GM18499 (cell line): ENCODE results near the gene ALDH3A1.

ENCODE experiments used
- ATAC-seq: cut with Tn5 transposase; IDR thresholded peaks from one replicate; pipeline ENCODE4 v1.9.1; 2021; ENCODE audit warnings: moderate number of reproducible peaks; ENCODE audit not compliant: insufficient read depth, unreplicated experiment

Gene ALDH3A1

GRCh38 chr17:19762515-19762961 lies 14.4 kb upstream of the ALDH3A1 start:
- ATAC-seq: no peak

GRCh38 chr17:19760746-19761145 lies 12.6 kb upstream of the ALDH3A1 start:
- no peak for ATAC-seq

DNA sequence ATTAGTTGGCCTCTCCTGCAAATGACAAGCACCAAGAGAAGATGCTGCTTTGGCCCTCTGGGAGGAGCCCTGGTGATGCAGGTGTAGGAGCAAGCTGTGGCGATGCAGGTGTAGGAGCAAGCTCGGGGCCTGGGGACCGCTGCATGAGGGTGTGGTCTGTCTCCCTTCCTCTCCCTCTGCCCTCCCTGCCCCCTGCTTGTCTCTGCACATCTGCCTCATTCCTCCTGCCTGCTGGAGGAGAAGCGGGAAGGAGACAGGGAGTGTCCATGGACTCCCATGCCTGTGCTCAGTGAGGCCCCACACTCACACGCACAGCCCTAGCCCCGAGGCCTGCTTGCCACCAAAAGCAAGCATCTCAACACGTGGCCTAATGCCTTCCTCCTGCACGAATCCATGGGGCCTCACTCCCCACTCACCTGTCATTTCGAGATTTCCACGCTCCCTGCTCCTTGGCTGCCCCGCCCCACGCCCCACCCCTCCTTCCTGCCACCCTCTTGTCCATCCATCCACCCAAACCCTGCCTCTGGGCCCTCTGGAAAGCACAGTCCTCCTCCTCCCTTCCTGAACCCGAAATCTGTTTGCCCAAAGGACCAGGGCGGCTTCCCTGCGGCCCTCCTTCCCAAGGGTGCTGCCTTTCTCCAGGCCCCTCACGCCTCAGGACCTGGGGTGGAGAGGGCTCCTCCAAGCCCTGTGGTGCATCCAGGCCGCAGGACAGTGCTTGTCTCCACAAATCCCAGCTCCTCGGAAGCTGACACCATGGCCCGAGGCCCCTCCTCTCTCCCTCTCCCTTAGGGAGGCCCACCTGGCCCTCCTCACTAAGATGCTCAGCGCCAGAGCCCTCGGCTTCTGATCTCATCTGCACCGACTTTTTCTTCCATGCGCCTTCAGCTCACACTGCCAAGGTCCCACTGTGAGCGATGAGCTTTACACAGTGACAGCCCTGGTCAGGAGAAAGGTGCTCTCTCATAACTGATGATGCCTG lies 11.8 kb upstream of the ALDH3A1 start:
- no peak for ATAC-seq

DNA sequence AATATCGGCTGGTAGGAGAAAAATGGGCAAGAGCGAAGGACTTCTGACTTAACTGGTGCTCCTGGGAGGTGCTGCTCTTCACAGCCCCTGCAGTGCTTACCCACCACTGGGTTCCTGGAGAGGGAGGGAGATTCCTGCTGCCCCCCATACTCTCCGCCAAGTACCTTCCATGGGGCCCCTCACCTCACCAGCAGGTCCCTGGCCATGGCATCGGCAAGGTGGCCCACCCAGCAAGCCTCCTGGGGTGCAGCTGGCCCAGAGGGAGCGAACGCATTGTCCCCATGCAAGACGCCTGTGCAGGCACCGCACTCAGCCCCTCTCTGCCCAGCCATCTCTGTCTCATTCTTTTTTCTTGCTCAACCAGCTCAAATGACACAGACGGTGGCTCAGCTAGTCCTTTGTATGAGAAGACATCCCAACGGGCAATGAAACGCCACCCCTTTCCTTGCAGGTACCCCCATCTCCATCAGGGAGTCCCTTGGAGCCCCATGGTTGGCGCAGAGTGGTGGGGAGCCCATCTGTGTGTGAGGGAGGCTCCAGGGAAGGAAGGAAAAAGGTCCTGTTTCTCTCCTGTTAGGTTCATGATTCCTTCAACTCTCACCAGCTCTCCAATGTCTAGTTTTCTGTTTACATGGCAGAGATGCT lies 9.6 kb upstream of the ALDH3A1 start:
- ATAC-seq: no peak

DNA sequence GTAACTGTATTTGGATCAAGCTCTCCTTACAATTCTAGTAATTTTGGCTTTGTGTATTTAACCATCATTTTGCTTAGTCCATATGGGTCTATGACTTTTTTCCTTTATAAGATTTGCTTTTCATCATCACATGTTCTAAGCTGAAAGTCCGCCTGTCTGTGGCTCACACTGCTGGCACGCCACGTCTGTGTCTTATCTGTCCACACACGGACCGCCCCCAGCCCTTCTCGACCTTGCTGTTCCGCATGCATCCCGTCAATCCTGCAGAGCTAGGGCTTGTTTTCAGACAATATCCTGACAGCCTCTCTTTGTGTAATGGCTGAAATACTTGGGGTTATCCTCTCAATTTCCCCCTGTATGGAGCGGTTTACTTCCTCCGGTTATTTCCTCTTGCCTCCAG lies 8.4 kb upstream of the ALDH3A1 start:
- no peak for ATAC-seq

DNA sequence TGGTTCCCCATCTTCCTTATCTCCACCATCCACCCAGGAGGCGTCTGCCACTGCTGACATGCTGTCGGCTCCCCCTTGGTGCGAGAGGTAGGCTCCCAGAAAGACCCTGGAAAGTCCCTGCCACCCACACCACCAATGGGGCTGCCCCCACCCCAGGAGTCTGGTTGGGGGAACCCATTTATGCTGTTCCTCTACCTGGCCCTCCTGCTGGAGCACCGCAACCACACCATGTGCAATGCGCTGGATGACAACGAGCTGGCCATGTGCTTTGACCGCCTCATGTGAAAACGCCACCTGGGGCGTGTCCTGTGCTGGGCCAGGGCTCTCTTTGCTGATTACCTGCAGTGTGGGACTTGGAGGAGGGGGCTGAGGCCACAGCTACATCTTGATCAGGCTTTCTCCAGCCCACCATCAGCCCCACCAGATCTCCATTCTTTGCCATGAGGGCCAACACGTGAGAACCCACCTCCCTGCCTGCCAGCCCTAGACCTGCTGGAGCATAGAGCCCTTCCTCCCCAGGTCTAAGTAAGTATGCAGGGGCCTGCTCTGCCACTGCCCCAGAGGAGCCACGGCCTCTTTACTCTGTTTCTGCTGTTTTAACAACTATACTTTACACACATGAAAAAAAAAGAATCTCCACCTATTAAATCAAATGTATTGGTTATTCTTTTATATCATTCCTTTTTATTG lies 7.9 kb upstream of the ALDH3A1 start:
- no peak for ATAC-seq

DNA sequence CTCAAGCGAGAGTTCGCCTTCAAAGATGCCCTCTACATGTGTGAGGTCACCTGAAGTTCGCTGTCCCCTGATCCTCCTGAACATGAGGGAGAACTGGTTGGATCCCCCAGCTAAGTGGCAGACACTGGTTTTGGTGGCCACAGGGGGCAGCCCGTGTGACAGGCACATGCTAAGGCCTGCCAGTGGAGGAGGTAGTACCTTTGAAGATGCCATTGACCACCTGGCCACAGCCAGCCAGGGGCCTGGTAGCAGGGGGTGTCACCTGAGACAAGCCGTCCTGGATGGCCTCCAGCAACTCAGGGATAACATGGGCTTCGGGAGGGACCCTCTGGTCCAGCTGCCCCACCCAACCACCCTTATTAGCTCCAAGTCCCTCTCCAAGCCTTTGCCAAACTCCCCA lies 7.3 kb upstream of the ALDH3A1 start:
- ATAC-seq: no peak

DNA sequence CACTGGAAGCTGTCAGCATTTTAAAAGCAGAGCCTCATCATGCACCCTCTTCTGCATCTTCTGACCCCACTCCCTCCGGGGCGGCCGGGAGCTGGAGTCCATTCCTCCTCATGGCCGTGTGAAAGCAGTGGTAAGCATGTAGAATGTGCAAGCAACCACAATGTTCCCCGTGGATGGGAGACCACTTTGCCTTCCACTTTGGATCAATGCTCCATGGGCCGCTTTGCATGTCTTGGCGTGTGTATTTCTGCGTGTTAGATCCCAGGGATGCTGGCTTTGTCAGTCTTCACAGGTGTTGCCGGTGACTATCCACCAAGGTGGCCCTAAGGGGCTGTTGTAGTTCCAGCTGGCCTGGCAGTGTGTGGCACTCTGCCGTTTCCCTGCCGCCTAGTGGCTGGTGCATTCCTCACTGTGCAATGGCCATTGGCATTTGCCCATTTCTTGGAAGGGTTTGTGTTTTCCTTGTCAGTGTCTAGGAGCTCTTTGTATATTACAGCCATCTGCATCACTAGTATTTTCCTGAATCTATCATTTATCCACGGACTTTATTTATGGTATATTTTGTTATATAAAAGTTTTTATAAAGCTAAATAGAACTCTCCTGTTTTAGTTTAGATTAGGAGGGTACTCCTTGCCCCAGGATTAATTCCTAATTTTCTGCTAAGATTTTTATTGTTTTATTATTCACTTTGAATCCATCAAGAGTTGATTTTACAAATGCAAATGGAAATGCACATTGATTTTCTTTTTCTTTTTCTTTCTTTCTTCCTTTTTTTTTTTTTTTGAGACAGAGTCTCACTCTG lies 5.8 kb upstream of the ALDH3A1 start:
- no peak for ATAC-seq

DNA sequence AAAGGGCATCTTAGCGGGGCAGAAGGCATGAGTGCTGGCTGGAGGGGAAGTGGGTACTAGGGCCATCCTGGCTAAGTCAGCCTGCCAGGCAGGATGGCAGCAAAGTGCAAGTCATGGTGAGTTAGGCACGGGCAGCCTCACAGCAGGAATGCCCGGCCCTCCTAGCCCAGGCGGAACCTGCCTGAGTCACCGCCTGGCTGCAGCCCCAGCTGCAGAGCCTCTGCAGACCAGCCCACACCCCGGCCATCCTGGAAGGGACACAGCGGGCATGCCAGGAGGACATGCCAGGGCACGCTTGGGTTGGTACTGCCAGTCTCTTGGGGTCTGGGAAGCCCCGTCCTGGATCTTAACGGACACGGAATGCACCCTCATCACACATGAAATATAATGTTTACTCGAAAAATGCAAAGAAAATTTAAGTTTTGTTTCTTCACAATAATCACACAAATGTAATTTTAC lies 5.0 kb upstream of the ALDH3A1 start:
- ATAC-seq: no peak

DNA sequence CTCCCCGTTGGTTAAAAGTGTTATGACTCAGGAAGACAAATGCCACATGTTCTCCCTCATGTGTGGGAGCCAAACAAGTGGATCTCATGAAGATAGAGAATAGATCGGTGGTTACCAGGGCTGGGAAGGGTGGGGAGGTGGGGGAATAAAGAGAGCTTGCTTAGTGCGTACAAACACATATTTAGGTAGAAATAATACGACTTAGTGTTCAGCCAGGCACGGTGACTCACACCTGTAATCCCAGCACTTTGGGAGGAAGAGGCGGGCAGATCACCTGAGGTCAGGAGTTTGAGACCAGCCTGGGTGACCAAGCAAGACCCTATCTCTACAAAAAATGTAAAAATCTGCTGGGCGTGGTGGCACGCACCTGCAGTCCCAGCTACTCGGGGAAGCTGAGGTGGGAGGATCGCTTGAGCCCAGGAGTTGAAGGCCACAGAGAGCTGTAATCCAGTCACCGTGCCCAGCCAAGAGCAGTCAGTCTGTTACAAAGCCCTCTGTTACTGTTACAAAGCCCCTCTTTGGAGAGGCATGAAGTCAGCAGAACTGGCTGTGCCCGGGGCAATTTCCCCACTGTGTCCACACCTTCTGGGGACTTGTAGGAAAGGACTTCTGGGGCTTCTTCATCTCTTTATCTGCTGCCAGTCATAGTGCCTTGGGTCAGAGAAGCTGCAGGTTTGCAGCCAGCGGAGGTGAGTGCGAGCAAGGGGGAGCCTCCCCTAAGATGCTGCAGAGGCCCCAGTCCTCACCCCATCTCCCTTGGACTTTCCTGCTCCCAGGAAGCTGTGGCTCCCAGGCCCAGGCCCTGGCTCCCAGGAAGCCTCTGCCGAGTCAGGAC lies 4.3 kb upstream of the ALDH3A1 start:
- ATAC-seq: no peak

- ATAC-seq: no peak
Measured at GRCh38 chr17:19750835-19751234, 2.7 kb upstream of the ALDH3A1 start.

GRCh38 chr17:19750020-19750572 lies 2.0 kb upstream of the ALDH3A1 start:
- no peak for ATAC-seq

DNA sequence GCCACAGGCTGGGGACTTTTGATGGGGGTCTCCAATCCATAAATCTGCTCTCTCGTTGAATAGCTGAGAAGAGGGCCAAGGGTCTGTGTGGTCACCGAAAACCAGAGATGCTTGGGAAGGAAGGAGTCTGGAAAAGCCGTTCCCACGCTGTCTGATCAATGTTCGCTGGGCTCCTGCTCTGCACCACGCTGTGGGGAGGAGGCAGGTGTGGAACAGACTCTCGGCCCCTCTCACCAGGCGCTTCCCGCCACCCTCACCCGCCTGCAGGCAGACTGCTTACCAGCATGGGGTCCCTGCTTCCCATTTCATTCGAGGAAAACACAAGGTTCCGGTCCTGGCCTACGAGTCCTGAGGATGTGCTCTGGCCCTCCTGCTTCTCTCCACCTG lies 702 bp upstream of the ALDH3A1 start:
- no peak for ATAC-seq

DNA sequence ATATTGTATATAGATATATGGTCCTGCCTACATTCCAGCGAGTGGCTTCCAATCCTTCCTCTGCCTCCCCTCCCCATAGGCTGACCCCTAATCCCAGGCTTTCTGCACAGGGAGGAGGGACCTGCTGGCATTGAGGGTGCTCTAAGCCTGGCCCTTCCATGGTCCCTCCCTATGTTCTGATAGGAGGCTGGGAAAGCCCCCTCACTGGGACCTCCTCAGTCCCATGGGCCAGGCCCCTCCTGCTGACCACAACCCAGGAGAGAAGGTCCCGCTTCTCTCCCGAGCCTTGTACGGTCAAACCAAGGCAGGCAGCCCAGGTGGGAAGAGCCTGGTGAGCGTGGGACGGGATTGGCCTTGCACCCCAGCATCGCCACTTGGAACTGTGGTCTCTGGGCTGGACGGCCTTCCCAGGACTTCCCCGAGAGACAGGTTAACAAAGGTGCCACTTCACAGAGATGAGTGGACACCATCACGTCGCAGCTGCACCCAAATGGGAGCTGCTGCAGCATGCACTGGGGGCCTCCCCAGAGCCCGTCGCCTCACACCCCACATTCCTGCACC lies 859 bp downstream of the ALDH3A1 start:
- no peak for ATAC-seq

- no peak for ATAC-seq
Measured at GRCh38 chr17:19746517-19746916, 1.6 kb downstream of the ALDH3A1 start.

GRCh38 chr17:19744922-19745757 lies 3.0 kb downstream of the ALDH3A1 start:
- no peak for ATAC-seq

DNA sequence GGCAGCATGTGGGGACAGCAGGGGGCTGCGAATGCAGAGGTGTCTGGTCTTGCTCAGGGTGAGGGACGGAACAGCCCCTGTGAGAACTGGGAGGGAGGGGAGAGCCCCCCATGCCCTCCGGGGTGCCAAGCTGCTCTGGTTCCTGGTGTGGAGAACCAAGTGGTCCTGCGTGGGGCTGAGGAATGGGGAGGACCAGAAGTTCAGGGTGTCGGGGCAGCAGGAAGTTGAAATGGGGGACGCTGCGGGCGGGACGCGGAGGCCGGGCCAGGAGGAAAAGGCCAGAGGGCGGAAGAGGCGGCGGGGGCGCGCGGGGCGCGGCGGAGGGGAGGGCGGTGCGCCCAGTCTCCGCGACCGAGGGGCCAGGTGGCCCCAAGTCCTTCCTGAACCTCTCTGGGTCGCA lies 3.6 kb downstream of the ALDH3A1 start:
- ATAC-seq: no peak
